ENCODE results near the gene SERPINE3. TPM values are rescaled to one million over a fixed set of nuclear protein-coding genes. Genes with fewer than 3 reads are reported as not detected.

The SERPINE3 gene
- total and polyA plus RNA-seq, 7 donors, result 0.33 TPM; not detected in 6

GRCh38 chr13:51361106-51361505 lies 21.6 kb downstream of the SERPINE3 start:
- Histone ChIP-seq H3K27me3 (no peaks in the 10 kb centered on the region), H3K36me3 (peaks cover 0 to 46% (median 3%) of the 10 kb centered on the region in 4 donors), H3K27ac (no peak overlapping the region), H3K4me1 (no peaks in the 10 kb centered on the region), H3K4me3 (no peak overlapping the region), H3K9me3 (no peaks in the 10 kb centered on the region)
- DNase-seq, result no peak
- intact Hi-C loops (cut with DNase I), result no loop called here
- TF ChIP-seq CTCF (IDR thresholded peaks at IDR 0.05) (no peak), POLR2AphosphoS5 (IDR thresholded peaks at IDR 0.05) (no peak), POLR2A (IDR thresholded peaks at IDR 0.05) (no peak), EP300 (IDR thresholded peaks at IDR 0.05) (no peak)

- Histone ChIP-seq H3K36me3 (peaks cover 0 to 71% (median 9%) of the 10 kb centered on the region in 4 donors), H3K9me3 (no peaks in the 10 kb centered on the region), H3K4me3 (no peak overlapping the region), H3K4me1 (no peaks in the 10 kb centered on the region), H3K27ac (no peak overlapping the region), H3K27me3 (no peaks in the 10 kb centered on the region)
- no peak for TF ChIP-seq POLR2A (IDR thresholded peaks at IDR 0.05)
- intact Hi-C loops (cut with DNase I), result no loop called here
- DNase-seq, result no peak
Observed at GRCh38 chr13:51363625-51364024, 24.1 kb downstream of the SERPINE3 start.

DNA sequence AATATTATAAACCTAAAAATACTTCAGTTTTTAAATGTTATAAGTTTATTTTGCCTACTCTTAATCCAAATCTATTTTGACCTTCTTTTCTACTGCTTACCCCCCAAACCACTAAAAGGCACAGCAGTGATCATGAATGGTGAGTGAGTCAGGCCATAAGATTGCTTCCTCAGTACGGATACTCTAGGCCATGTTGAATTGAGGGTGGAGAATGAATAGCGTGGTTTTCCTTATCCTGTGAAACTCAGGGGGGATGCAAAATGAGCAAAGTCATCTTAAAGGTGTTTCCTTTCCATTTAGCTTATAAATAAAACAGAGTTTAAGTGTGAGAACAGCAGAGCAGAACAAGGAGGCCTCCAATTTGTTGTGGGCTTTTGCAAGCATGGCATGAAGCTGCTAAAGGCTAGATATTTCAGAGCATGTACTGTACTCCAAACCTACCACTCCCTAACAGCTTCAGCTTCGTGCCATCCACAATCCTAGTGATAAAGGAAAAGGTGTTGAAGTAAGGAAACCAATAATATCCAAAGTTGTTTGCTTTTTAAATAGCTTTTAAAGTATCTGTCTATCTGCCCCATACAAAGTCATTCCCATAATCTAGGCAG lies 25.0 kb downstream of the SERPINE3 start:
- TF ChIP-seq EP300 (IDR thresholded peaks at IDR 0.05), result no peak
- no peak for TF ChIP-seq CTCF (IDR thresholded peaks at IDR 0.05)
- TF ChIP-seq POLR2A (IDR thresholded peaks at IDR 0.05), result no peak
- no peak for TF ChIP-seq POLR2AphosphoS5 (IDR thresholded peaks at IDR 0.05)
- no peak for DNase-seq
- Histone ChIP-seq H3K36me3 (peaks cover 0 to 80% (median 10%) of the 10 kb centered on the region in 4 donors), H3K9me3 (no peaks in the 10 kb centered on the region), H3K4me1 (no peaks in the 10 kb centered on the region), H3K27ac (no peak overlapping the region), H3K4me3 (no peak overlapping the region), H3K27me3 (no peaks in the 10 kb centered on the region)
- intact Hi-C loops (cut with DNase I), result no loop called here
- WGBS, 2 donors, result 57 to 64% methylated on average over 3 of the region's 3 CpGs

DNA sequence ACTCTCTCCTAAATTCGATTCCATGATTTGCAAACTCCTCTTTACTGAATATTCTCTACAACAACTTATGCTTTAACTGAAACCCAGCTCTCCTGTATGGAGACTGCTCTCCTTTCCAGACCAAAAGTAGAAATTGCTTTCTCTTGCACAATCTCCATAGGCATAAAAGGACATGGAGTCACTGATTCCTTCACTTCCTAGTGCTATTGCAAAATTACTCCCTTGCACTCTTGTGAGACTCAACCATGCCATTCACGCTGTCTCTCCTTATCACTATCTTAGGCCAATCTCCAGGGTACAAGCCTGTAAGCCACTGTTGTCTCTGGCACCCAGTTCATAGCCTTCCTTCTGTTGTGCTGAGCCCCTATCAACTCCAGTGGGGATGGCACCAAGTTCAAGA lies 30.6 kb downstream of the SERPINE3 start:
- TF ChIP-seq CTCF (IDR thresholded peaks at IDR 0.05) (no peak), POLR2AphosphoS5 (IDR thresholded peaks at IDR 0.05) (no peak), POLR2A (IDR thresholded peaks at IDR 0.05) (no peak), EP300 (IDR thresholded peaks at IDR 0.05) (no peak)
- H3K4me1 ChIP-seq, result no peaks in the 10 kb centered on the region
- H3K9me3 ChIP-seq, result no peaks in the 10 kb centered on the region
- H3K27ac ChIP-seq, result no peak overlapping the region
- H3K4me3 ChIP-seq, result no peak overlapping the region
- WGBS, 2 donors, result 94 to 95% methylated on average over 2 of the region's 2 CpGs
- intact Hi-C loops (cut with DNase I), result no loop called here
- H3K27me3 ChIP-seq, result no peaks in the 10 kb centered on the region
- DNase-seq, result no peak
- peaks cover 0 to 84% (median 15%) of the 10 kb centered on the region in 4 donors for H3K36me3 ChIP-seq

GRCh38 chr13:51370811-51371210 lies 31.3 kb downstream of the SERPINE3 start:
- Histone ChIP-seq H3K27ac (no peak overlapping the region), H3K4me3 (no peak overlapping the region), H3K36me3 (peaks cover 0 to 84% (median 15%) of the 10 kb centered on the region in 4 donors), H3K27me3 (no peaks in the 10 kb centered on the region), H3K9me3 (no peaks in the 10 kb centered on the region), H3K4me1 (no peaks in the 10 kb centered on the region)
- no peak for DNase-seq
- WGBS, 2 donors, result 97 to 98% methylated on average over 2 of the region's 2 CpGs
- TF ChIP-seq EP300 (IDR thresholded peaks at IDR 0.05) (no peak), CTCF (IDR thresholded peaks at IDR 0.05) (no peak), POLR2AphosphoS5 (IDR thresholded peaks at IDR 0.05) (no peak), POLR2A (IDR thresholded peaks at IDR 0.05) (no peak)
- intact Hi-C loops (cut with DNase I), result no loop called here
